ENCODE measurements around the gene NTNG1.

DNA sequence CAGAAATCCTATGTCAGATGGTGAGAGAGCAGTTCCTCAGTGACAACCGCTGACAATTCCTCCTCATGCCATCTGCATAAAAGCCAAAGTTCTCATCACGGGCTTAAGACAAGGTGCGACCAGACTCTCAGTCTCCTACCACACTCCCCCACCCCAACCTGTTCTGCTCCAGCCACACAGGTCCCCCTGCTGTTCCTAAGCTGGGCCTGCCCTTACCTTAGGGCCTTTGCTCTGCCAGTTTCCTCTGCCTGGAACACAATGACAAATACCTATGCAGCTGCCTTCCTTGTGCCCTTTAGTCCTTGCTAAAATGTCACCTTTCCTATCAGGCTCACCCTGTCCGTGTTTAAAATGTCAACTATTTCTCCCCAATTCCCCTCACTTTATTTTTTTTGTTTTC lies 382.2 kb downstream of the NTNG1 start:
- TF ChIP-seq EZH2 (IDR thresholded peaks at IDR 0.05) (no peak), CTCF (IDR thresholded peaks at IDR 0.05) (no peak)

Data from neural progenitor cell (in vitro differentiated cells).